ENCODE data around the gene FAM13A.

GRCh38 chr4:88953400-88953799 is 103.6 kb downstream of the FAM13A start:
- no peak for TF ChIP-seq CTCF (IDR thresholded peaks at IDR 0.05 in 8 of 11, conservative IDR thresholded peaks at IDR 0.05 in 3 of 11)
- TF ChIP-seq POLR2A (IDR thresholded peaks at IDR 0.05) = no peak
- no peak for TF ChIP-seq POLR2AphosphoS5 (IDR thresholded peaks at IDR 0.05)
